Effector memory CD8-positive, alpha-beta T cell (primary cell): ENCODE results near the gene TCP11.

Experiments used
- ATAC-seq: fragments of 150-1000 bp; cut with Tn5 transposase; replicated peaks from 2 replicates; pipeline ENCODE4 v1.10.0; 2021; ENCODE audit warnings: mild to moderate bottlenecking, moderate library complexity
- DNase-seq, 3 experiments: peaks; one replicate each; pipeline ENCODE4 v3.0.0; 2021
- H3K27ac Mint-ChIP-seq, 2 donors: one replicate each; pipeline ENCODE4 v1.8.0; 2022; ENCODE audit warnings: mild to moderate bottlenecking in 2 of 2, mixed read lengths in 2 of 2, moderate library complexity in 2 of 2
- H3K27me3 Mint-ChIP-seq, 2 donors: one replicate each; pipeline ENCODE4 v1.8.0; 2022; ENCODE audit warnings: mixed read lengths in 2 of 2
- H3K36me3 Mint-ChIP-seq: one replicate; pipeline ENCODE4 v1.8.0; 2022; ENCODE audit warnings: mild to moderate bottlenecking, moderate library complexity, mixed read lengths; ENCODE audit not compliant: insufficient read depth
- H3K4me1 Mint-ChIP-seq, 2 donors: one replicate each; pipeline ENCODE4 v1.8.0; 2022; ENCODE audit warnings: low read depth in 2 of 2, mixed read lengths in 2 of 2
- H3K4me3 Mint-ChIP-seq, 2 donors: one replicate each; pipeline ENCODE4 v1.8.0; 2022; ENCODE audit warnings: mild to moderate bottlenecking in 2 of 2, mixed read lengths in 2 of 2, moderate library complexity in 2 of 2
- H3K9me3 Mint-ChIP-seq, 2 donors: one replicate each; pipeline ENCODE4 v1.8.0; 2022; ENCODE audit warnings: mixed read lengths in 2 of 2

The TCP11 gene

DNA sequence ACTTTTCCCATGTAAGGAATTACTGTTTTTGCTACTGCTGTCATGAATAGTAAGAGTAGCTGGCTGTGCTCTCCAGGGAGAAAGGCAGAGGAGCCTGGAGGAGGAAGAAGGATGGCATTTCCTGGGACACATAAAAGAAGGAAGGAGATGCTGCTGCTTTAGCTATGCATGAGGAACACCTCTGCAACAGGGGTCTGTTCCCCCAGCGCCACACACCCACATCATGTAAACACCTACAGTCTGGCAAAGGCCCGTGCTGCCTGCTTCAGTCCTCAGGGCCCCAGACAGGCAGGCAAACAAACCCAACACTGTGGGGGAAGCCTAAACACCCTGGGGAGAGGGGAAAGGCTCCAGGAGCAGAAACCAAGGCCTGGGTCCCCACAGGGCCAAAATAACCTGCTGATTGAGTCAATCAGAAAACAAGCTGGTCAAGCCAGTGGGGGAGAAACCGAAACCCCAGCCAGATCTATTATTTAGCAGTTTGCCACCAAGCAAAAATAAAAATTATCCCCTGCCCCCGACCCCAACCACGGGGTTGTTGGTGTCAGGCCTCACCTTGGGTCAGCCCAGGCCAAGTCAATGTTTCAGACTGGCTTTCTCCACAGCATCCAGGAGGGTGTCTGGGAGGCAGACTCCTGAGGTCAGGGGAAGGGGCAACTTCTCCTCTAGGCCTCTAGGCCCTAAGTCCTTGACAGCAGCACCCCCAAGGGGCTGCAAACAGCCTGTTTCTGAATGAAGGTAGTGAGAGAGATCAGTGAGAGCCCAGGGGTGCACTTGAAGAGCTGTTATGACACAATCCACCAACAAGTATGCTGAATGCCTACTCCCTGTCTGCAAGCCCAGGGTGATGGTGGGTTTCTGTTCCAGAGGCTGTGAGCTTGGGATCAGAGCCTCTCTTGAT is 38.0 kb upstream of the TCP11 start:
- DNase-seq (no peak), ATAC-seq (no peak)
- Mint-ChIP-seq H3K36me3 (no peaks in the 10 kb centered on the region), H3K27me3 (peaks cover 22 to 26% of the 10 kb centered on the region in 2 donors), H3K9me3 (no peaks in the 10 kb centered on the region), H3K4me3 (no peak overlapping the region), H3K4me1 (peaks cover 0 to 4% of the 10 kb centered on the region in 2 donors), H3K27ac (no peak overlapping the region)

DNA sequence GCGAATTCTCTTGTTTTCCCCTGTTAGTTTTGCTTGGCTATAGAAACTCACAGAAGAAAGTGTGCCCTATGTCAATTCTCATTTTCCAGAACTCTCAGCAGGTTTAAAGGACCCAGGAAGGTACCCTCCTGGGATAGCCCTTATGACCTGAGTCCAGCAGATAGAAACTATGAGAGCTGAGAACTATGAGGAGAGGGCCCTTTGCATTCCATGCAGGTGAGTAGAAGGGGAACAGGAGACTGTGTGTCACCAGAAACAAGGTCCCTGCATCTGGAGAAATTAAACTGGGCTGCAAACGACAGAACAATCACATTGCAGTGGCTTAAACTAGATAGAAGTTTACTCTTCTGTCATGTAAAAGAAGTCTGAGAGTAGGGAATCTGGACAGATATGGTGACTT is 36.9 kb upstream of the TCP11 start:
- Mint-ChIP-seq H3K27me3 (peaks cover 18 to 24% of the 10 kb centered on the region in 2 donors), H3K36me3 (no peaks in the 10 kb centered on the region), H3K4me1 (peaks cover 8 to 10% of the 10 kb centered on the region in 2 donors), H3K9me3 (no peaks in the 10 kb centered on the region), H3K27ac (no peak overlapping the region), H3K4me3 (no peak overlapping the region)
- ATAC-seq: no peak
- DNase-seq: no peak

DNA sequence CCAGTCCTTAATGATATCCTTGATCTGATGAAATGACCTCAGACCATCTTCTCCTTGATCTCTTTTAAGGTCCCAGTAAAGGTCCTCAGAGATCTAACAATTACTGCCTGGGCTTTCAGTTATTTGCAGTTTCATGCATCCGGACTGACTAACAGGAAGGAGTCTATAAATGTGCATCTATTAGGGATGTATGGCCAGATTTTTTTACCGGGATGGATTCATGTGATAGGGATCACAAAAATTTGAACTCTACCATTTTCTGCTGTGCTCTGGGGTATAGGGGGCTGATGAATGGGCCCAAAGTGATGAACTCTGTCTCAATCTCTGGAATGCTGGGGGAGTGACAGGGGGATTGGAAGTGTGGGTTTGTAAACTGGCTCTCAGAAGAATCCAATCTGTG is 36.5 kb upstream of the TCP11 start:
- Mint-ChIP-seq H3K27me3 (peaks cover 15 to 19% of the 10 kb centered on the region in 2 donors), H3K4me3 (no peak overlapping the region), H3K36me3 (no peaks in the 10 kb centered on the region), H3K27ac (no peak overlapping the region), H3K9me3 (no peaks in the 10 kb centered on the region), H3K4me1 (peaks cover 7 to 8% of the 10 kb centered on the region in 2 donors)
- DNase-seq (no peak), ATAC-seq (no peak)

DNA sequence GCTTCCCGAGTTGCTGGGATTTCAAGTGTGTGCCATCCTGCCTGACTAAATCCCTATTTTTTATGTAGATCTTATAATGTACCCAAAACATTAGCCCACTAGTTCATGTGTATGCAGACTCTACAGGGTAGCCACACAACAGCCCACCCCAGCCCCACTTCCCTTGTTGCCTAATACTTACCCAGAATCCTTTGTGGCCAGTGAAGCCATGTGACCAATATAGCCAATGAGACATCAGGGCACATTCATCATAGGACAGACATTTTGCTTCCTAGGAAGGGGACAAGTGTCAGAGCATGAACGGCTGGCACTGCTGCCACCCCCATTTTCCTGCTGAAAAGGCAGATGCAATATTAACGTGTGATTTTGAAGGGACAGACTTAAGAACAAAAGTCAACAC is 36.0 kb upstream of the TCP11 start:
- Mint-ChIP-seq H3K36me3 (no peaks in the 10 kb centered on the region), H3K4me3 (no peak overlapping the region), H3K27me3 (peaks cover 13 to 19% of the 10 kb centered on the region in 2 donors), H3K4me1 (peaks cover 7 to 8% of the 10 kb centered on the region in 2 donors), H3K9me3 (no peaks in the 10 kb centered on the region), H3K27ac (no peak overlapping the region)
- DNase-seq (no peak), ATAC-seq (no peak)

DNA sequence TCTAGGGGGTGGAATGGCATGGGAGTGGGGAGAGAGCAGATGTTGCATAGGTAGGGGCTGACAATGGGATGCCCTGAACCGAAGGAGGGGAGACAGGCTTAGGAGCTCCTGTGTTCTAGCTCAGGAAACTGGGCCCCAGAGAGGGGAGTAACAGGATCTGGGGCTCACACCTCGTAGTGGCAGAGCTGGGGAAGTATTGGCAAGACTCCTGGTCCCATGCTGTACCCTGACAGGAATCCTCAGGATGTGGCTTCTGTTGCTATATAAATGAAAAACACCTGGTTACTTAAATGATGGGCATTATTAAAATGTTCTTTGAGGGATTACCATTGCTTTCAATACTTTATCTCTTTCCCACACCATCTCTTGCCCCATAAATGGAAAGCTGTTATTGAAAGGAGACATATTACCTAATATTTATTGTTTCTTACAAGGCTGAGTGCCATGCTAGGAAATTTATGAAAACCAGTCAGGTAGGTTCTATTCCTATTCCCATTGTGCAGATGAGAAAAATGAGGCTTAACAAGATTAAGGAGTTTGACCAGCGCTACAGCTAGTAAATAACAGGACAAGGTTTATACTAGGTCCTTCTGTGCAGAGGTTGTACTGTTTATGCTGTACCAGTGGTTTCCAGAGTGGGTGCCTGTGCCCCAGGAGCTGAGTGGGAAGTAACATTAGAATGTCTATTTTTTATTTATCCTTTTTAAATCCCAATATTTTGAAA is 35.3 kb upstream of the TCP11 start:
- Mint-ChIP-seq H3K27ac (no peak overlapping the region), H3K27me3 (peaks cover 13 to 19% of the 10 kb centered on the region in 2 donors), H3K4me3 (no peak overlapping the region), H3K36me3 (no peaks in the 10 kb centered on the region), H3K4me1 (peaks cover 7 to 8% of the 10 kb centered on the region in 2 donors), H3K9me3 (no peaks in the 10 kb centered on the region)
- ATAC-seq (no peak), DNase-seq (no peak)

DNA sequence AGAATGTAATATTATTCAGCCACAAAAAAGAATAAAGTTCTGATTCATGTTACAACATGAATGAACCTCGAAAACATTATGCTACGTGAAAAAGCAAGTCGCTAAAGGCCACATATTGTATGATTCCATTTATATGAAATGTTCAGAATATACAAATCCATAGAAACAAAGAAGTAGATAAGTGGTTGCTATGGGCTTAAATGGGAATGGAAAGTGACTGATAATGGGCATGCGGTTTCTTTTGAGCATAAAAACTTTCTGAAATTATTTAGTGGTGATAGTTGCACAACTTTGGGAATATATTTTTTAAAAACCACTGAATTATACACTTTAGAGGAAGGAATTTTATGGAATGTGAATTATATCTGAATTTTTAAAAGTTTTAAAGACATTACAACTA is 33.4 kb upstream of the TCP11 start:
- peaks cover 2 to 5% of the 10 kb centered on the region in 2 donors for H3K9me3 Mint-ChIP-seq
- H3K27ac Mint-ChIP-seq: no peak overlapping the region
- H3K4me1 Mint-ChIP-seq: peaks cover 13 to 14% of the 10 kb centered on the region in 2 donors
- H3K27me3 Mint-ChIP-seq: peaks cover 13 to 19% of the 10 kb centered on the region in 2 donors
- ATAC-seq: no peak
- no peak overlapping the region for H3K4me3 Mint-ChIP-seq
- peaks cover 4% of the 10 kb centered on the region for H3K36me3 Mint-ChIP-seq
- no peak for DNase-seq

DNA sequence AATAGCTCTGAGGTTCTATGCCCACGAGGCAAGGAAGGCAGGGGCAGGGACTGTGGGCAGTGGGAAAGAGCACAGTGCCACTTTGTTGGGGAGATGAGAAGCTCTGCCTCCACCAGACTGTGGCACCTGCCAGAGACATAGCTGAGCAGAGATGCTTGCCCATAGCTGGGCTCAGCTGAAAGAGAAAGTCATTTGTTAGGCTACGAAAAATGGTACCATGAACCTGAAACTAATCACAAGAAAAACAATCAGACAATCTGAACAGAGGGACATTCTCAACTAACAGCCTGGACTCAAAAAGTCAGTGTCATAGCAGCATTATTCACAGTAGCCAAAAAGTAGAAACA is 32.9 kb upstream of the TCP11 start:
- Mint-ChIP-seq H3K36me3 (peaks cover 8% of the 10 kb centered on the region), H3K27me3 (peaks cover 13 to 19% of the 10 kb centered on the region in 2 donors), H3K9me3 (peaks cover 5 to 9% of the 10 kb centered on the region in 2 donors), H3K27ac (peak overlapping the region in 1 of 2 donors; percentile 54), H3K4me3 (no peak overlapping the region), H3K4me1 (peaks cover 14 to 16% of the 10 kb centered on the region in 2 donors)
- ATAC-seq (no peak), DNase-seq (no peak)

DNA sequence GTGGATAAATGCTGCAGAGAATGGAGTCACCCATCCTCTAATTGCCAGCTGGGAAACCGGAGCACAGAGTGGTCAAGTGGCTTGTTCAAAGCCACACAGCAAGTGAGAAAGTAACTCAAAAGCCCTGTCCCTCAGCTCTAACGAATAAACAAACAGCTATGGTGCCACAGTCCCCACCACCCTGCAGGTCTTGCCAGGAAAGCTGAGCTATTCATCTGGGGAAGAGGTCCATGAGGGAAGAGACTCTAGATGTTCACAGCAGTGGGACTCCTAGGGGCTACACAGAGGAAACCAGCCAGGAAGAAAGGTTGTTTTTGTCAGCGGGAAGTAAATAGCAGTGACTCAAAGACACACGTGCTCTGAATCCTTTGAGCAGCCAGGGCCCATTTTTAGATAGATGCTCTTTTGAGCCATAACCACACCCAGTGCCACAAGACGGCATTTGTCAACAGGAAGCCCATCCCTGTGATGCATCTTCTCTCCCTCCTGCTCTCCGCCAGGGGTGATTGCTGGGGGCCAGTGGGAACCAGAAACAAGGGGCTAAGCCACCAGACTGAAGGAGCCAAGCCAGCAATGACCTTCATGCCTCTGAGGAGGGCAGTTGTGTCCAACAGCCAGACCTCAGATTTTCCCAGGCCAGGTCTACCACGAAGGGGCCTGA is 32.4 kb upstream of the TCP11 start:
- Mint-ChIP-seq H3K4me3 (no peak overlapping the region), H3K9me3 (peaks cover 5 to 10% of the 10 kb centered on the region in 2 donors), H3K27ac (peak overlapping the region; percentile 20 to 54), H3K36me3 (peaks cover 9% of the 10 kb centered on the region), H3K4me1 (peaks cover 14 to 16% of the 10 kb centered on the region in 2 donors), H3K27me3 (peaks cover 13 to 19% of the 10 kb centered on the region in 2 donors)
- no peak for ATAC-seq
- DNase-seq: no peak

DNA sequence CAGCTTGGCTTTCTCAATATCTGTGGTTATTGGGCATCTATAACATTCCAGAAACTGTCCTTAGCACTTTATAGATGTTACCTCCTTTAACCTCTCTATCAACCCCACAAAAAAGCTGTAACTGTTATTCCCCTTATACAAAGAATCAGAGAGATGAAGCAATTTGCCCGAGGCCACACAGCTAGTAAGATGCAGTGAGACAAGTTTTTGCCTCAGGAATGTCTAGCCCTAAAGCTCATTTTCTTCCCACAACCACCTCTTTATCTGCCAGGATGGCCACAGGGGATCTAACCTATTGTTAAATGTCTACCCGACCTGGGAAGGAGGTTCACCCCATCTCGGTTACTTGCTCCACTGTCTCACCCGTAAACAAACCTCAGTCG is 31.9 kb upstream of the TCP11 start:
- Mint-ChIP-seq H3K27me3 (peaks cover 13 to 19% of the 10 kb centered on the region in 2 donors), H3K36me3 (peaks cover 9% of the 10 kb centered on the region), H3K27ac (peak overlapping the region in 1 of 2 donors; percentile 54), H3K9me3 (peaks cover 5 to 10% of the 10 kb centered on the region in 2 donors), H3K4me1 (peaks cover 14 to 16% of the 10 kb centered on the region in 2 donors), H3K4me3 (no peak overlapping the region)
- no peak for DNase-seq
- ATAC-seq: no peak

DNA sequence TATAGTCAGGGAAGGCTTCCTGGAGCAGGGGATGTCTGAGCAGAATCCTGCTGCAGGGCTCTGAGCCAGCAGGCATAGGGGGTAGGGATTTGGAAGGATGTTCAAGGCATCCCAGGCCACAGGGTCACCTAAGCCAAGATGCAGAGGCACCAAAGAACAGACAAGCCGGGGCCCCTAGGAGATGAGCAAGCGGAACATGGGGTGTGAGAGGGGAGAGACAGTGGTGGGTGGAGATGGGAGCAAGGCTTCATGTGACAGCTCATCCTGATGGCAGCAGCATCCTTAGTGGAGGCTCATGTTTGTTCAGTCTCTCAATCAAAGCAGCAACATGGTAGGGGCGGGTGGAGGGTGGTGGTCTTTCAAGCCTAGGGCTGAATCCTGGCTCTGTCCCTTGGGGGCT is 29.8 kb upstream of the TCP11 start:
- DNase-seq (no peak), ATAC-seq (no peak)
- H3K27ac Mint-ChIP-seq: no peak overlapping the region
- peaks cover 8 to 22% of the 10 kb centered on the region in 2 donors for H3K27me3 Mint-ChIP-seq
- no peak overlapping the region for H3K4me3 Mint-ChIP-seq
- H3K36me3 Mint-ChIP-seq: peaks cover 9% of the 10 kb centered on the region
- H3K4me1 Mint-ChIP-seq: peaks cover 14 to 16% of the 10 kb centered on the region in 2 donors
- peaks cover 5 to 10% of the 10 kb centered on the region in 2 donors for H3K9me3 Mint-ChIP-seq

DNA sequence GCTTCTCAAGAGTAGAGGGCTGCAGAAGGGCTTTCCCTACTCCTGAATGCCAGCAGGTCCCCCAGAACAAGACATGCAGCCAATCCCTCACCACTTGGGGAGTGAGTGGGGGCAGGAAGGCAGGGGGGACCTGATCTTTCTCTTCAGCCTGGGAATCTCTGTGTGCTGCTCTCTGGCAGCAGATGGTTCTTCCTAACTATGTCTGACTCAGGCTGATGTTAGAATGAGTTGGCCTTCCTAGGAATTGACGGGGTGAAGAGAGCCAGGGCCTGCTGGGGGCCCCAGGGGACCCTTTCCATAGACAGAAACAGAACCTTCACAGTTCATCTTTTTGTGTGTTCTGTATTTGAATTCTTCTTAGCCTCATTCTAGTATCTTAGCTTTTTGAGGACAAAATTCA is 29.0 kb upstream of the TCP11 start:
- Mint-ChIP-seq H3K9me3 (peaks cover 5 to 10% of the 10 kb centered on the region in 2 donors), H3K36me3 (peaks cover 9% of the 10 kb centered on the region), H3K4me3 (no peak overlapping the region), H3K27ac (peak overlapping the region; percentile 80), H3K27me3 (peaks cover 14 to 29% of the 10 kb centered on the region in 2 donors), H3K4me1 (peaks cover 14 to 16% of the 10 kb centered on the region in 2 donors)
- ATAC-seq (no peak), DNase-seq (no peak)

DNA sequence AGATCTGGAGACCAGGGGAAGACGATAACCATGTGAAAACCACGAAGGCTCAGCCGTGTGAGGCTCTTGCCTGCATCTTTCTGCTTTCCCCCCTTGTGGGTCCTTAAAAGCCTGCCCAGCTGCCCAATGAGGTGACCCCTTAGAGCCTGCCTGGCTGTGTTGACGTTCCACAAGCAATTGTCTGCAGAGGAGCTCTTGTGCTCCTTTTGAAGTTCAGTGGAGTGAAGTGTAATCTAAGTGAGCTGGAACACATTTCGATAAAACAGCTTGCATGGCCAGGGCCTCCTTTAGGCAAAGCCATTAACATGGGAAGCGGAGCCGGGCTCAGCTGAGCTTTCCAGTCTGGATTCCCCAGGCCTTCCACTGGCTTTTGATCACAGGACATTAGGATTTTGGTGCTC is 27.3 kb upstream of the TCP11 start:
- Mint-ChIP-seq H3K4me3 (no peak overlapping the region), H3K27ac (no peak overlapping the region), H3K36me3 (peaks cover 9% of the 10 kb centered on the region), H3K9me3 (peaks cover 5 to 10% of the 10 kb centered on the region in 2 donors), H3K27me3 (peaks cover 25 to 45% of the 10 kb centered on the region in 2 donors), H3K4me1 (peaks cover 9 to 11% of the 10 kb centered on the region in 2 donors)
- ATAC-seq (no peak), DNase-seq (no peak)

DNA sequence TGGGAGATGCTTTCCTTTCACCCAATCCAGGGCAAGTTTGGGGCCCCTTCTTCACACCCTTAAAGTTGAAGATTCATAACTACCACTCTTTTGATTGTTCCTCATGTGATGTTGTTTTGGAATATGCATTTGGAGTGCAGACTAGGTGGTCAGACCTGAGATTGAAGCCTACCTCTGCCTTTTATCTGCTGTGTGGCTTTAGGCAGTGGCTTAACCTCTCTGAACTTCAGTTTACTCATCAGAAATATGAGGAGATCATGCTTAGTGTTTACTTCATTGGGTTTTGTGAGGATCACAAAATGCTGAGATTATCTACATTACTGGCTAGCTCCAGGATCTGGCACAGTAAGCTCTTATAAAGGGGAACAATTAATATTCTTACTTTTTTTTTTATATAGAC is 26.4 kb upstream of the TCP11 start:
- ATAC-seq (no peak), DNase-seq (no peak)
- H3K9me3 Mint-ChIP-seq: peaks cover 5 to 10% of the 10 kb centered on the region in 2 donors
- no peak overlapping the region for H3K4me3 Mint-ChIP-seq
- H3K4me1 Mint-ChIP-seq: peaks cover 7 to 8% of the 10 kb centered on the region in 2 donors
- peaks cover 9% of the 10 kb centered on the region for H3K36me3 Mint-ChIP-seq
- peaks cover 31 to 49% of the 10 kb centered on the region in 2 donors for H3K27me3 Mint-ChIP-seq
- H3K27ac Mint-ChIP-seq: no peak overlapping the region
